CD4-positive, alpha-beta T cell treated with Interleukin-15 for 4 hours (primary cell): ENCODE measurements around the gene ERBB4.

ENCODE experiments used
- DNase-seq: peaks from one replicate; pipeline ENCODE4 v3.0.0-alpha.2; 2020; ENCODE audit warnings: low spot score

Gene ERBB4

DNA sequence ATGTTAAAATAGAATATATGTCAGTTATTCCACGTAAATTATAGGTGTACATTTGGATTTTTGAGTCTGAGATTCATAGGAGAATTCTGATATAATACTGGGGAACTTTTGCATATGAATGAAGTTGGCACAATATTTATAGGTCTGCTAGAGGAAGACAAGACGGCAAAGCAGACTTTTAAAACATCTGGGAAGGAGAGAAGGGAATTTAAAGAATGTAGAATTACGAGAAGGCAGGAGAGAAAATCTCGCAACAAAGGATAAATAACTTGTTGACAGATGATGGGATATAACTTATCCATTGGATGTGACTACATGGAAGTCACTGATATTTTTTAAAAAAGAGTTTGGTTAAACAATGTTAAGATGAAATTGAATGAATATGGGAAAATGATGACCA lies 615.6 kb downstream of the ERBB4 start:
- DNase-seq, result no peak

DNA sequence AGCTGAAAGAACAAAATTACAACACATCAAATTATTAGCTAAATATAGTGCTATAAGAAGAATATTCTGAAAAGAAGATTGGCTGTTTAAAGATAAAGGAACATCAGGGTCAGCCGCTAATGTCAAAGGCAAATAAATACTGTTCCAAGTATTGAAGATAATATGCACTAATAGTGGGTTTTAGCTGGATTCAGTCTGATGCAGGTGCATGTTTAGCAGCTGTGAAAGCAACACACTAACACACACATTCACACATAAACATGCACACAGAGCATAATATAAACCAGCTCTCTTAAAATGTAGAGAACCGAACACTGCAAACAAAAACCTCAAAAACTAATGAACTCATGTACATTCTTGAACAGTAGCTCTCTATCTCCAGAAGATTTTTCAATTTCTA lies 634.6 kb downstream of the ERBB4 start:
- no peak for DNase-seq

DNA sequence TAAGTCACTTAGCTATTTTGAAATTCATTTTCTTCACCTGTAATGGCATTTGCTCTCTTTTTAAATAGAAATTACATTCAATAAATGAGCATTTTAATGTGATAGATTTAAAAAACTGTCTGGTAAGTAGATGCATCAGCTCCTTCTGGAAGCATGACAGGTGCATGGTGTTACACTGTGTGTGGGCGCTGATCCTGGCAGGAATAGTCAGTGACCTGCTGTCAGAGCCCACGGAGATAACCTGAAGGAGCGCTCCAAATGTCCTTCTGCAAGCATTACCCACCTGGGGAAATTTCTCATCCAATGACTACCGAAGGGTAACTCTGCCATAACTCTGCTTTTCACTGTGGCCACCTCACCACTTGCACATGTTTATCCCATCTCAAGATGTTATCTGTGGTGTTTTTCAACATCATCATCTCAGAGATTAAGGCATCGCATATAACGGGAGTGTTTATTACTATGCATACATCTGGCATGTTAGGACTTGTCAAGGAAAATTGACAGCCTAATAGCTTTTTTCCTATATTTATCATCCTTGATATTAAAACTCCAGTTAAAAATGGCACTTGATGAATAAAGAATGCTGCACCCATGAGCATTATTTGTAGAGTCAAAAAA lies 637.3 kb downstream of the ERBB4 start:
- DNase-seq, result no peak

DNA sequence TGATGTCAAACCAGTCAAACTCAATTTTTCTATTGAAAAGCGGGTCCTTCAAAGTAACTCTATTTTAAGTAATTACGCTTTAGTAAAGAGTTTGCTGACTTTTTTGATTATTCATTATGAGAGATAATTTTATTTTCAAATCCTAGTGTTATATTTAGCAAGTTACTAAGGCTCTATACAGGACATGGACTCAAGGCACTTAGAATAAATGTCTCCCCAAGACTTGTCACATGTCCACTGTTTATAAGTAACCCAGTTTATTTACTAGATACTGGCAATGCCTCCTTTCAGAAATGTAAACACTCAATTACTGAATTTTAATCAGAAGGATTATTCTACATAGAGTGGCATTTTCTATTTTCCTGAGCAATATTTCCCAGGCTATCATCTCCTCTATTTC lies 638.1 kb downstream of the ERBB4 start:
- no peak for DNase-seq

DNA sequence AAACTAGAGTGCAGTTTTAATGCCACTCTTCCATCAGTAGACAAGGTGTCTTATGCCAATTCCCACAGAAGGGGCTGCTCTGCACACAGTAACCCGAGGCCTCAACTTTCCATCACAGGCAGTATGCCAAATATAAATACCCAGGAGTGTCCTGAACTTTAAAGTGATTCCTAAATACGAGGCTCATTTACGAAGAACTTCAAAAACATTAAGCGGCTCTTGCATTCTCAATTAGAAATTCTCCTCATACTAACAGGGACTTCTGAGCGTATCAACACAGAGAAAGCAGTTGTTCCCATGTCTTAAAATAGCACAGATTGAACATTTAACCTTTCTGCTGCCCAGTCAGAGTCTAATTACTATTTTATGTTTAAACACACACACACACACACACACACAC lies 638.6 kb downstream of the ERBB4 start:
- DNase-seq, result no peak

DNA sequence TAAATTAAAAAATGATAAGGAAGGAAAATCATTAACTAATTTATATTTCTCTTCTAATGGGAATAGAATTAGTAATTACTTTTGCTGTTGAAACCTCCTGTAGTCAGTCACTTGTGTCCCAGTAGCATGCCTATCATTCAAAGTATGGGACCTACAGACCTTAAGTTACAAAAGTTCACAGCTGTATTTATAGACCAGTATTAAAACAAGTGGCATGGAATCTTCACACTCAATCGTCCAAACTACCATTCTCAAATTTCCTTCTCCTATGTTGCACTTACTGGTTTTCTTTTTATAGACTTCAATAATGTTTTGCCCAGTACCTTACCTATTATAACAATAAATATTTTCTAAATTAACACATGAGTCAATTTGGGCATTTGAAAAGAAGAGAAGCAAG lies 639.9 kb downstream of the ERBB4 start:
- no peak for DNase-seq

DNA sequence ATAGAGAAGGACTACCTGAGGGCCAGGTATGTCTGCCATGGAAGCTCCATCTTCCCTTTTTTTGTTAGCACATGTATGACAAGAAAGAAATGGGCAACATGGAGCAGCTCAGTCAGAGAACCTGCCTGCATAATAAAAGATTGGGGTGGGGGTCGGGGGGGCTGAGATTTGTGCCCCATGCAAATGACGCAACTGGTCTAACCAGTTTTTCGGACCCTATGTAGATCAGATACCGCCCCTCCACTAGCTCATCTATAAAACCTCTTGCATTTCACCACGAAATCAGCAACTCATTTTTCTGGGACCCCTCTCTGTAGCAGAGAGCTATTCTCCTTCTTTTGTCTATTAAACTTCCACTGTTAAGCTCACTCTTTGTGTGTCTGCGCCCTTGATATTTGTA lies 657.2 kb downstream of the ERBB4 start:
- no peak for DNase-seq

DNA sequence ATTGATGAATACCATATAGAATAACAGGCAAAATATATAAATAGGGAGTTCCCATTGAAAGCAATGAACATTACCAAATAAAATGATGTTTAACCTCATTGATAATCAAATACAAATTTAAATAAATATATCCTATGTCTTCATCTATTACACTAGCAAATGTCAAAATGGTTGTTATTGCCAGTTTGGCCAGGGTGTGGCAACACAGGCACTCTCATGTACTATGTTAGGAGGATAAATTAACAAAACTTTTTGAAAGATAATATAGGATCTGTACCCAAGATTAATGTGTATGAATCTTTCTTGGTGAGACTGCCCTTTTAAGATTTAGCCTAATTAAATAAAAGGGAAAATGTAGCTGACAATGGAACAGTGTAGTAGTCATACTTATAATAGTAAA lies 659.3 kb downstream of the ERBB4 start:
- DNase-seq, result no peak

DNA sequence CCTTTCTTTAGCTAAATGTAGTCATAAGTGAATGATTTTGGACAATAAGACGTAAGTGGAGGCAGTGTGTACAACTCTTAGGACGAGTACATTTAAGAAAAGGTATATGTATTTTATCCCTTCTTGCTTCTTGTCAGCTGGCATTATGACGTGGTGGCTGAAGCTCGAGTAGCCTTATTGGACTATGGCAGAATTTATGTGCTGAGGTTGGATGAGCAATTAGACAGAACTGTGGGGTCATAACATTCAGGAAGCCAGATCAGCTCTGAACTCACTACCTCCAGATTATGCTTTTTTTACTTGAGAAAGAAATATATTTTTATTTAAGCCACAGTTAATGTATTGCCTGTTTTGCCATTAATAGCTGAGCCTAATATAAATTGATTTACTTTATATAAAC lies 661.5 kb downstream of the ERBB4 start:
- no peak for DNase-seq

DNA sequence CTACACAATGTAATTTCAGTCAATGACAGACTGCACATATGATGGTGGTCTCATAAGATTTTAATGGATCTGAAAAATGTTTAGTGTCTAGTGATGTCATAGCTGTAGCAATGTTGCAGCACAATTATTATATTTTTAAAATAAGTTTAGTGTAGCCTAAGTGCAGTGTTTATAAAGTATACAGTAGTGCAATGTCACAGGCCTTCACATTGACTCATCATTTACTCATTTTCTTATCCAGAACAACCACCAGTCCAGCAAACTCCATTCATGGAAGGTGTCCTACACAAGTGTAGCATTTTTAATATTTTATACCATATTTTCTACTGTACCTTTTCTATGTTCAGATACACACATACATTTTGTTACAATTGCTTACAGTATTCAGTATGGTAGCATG lies 663.1 kb downstream of the ERBB4 start:
- DNase-seq, result no peak

DNA sequence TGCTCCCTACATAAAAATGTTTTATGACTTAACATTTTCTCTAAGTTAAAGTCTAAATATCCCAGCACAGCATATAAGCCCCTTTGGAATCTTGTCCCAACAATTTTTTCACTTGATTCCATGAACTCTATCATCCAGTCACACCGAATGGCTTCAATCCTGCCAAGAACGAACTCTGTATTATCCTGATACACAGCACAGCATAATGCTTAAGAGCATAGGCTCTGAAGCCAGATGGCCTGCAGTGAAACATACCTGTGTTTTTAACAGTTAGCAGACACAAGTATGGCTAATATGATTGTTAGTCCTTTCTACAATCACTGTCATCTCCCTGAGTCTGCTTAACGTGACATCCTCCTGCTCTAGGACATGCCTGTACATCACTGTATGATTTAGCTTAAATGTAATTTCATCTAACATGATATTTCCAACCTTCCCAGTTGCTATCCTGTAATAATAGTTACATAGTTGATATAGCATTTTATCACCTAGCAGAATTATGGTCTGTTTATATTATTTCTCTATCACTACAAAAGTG lies 669.5 kb downstream of the ERBB4 start:
- no peak for DNase-seq

DNA sequence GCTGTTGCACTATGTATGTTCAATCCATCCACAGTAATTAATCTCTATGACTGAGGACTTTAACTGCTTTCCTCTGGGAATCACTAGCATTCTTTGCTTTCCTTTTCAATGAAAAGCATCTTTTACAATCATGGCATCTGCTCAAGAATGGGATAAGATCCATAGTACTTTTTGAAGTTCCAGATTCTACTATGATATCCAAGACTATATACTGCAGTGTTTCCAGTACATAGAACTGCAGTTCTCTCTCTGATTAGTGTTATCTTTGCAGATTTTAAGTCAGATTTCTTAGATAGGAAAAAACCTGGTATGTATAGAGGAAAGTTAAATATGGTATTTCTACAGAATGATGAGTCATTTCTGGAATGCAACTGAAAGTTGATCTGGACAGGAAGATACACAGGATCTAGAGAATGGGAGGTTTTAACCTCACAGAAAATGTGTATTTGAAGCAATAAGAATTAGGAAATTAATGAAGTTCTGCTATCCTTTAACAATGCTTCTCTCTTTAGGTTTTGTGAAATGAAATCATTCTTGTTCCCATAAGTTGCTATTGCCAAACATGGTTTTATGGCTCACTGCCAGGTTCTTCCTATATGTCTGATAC lies 670.7 kb downstream of the ERBB4 start:
- DNase-seq, result no peak

DNA sequence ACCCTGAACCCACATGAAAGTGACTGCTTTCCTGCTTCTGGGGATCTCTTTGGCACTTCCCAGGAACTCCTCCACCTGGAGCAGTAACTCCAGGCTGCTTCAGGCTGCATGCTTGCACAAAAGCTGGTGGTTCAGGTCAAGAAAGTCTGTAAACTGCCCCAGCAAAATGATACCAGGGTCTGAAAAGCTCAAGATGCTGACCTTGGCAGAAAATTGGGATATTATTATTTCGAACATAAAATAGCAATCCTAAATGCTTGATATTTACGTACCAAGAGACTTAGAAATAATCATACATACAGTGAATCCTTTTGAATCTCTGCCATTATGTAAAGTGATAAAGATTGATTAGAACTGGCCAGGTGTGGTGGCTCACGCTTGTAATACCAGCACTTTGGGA lies 674.3 kb downstream of the ERBB4 start:
- DNase-seq, result no peak

DNA sequence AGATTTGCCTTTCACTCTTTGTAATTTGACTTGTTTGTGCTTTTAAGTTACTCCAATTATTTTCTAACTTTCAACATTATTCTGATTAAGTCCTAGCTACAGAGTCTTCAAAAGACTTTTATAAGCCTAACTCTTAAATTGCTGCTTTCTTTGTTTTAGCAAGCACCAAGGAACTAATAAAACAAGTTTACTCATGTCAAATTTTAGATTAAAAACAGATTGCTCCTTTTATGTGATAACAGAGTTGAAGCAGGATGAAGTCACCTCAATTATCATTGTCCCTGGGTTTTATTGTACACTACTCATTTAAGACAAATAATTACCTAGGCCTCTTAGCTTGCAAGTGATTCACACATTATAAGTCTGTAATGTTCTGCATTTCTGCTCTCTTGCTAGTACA lies 678.4 kb downstream of the ERBB4 start:
- DNase-seq, result no peak

DNA sequence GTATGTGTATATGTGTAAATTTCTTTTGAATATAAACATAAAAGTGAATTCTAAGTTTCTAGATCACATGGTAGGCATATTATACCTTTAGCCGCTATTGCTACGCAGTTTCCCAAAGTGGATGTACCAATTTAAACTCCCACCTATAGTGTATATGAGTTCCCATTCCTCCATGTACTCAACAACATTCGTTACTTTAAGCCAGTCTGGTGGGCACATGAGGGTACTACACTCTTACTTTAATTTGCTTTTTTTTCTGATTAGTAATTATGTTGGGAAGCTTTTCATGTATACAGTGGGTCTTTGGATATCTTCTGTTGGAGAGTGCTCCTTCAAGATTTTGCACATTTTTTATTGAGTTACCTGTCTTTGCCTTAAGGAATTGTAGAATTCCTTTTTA lies 683.8 kb downstream of the ERBB4 start:
- DNase-seq, result no peak

DNA sequence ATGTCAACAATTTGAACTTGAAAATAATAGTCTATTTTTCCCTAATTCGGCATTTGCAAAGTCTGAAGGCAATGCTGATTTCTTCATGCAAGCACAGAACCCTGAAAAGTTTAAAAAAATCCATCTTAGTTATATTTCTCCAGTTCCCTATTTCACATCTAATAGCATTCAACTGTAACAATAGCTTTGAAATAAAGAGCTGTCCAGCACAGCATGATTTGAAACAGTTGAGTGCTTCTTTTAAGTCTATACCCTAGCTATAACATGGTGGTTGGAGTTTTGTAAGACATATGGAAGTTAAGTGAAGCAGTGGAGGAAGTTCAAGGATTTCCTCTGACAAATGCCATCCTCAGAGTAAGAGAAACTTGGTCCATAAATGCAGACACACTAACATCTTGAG lies 691.9 kb downstream of the ERBB4 start:
- DNase-seq, result no peak

DNA sequence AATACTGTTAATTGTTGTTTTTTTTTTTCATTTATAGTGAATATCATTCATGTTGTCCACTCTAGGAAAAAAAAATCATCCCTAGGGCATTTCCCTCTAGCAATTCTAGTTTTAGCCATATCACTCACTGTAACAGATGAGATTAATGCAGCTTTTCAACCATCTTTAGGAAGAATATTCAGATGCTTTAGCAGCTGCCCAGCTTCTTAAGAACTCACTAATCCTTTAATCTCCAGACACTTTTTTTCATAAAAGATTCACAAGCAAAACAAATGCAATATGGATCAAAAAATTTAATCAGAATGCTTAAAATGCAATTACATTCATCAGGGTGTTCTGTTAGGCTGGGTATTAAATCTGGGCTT lies 692.6 kb downstream of the ERBB4 start:
- DNase-seq, result no peak

DNA sequence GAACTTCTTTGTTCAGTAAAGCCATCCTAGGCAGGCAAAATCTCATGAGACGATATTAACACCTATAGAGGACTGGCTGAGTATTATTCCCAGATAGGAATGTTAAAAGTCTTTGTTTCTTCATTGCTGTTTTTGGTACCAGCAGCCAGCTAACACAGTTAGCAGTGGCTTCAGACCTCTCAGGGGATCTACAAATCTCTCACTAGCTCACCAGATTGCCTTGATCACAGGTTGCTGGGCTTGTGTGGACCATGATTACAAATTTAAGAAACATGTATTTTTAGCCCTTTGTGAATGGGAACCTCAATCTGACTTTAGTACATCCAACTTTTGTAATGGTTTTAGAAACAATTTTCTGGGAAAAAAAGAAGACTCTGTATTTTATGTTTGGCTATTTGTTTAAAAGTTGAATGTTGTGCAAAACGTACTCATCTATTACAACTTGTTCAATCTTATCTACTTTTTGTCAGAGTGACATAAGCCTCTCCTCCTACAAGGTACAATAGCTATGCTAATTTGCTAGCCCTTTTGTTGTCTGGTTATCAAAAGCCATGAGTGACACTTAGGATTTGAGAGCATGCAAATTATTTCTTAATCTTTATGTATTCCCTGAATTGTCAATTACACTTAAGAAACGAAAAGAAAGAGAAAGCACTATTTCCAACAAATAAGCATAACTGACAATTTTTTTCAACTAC lies 693.1 kb downstream of the ERBB4 start:
- no peak for DNase-seq

DNA sequence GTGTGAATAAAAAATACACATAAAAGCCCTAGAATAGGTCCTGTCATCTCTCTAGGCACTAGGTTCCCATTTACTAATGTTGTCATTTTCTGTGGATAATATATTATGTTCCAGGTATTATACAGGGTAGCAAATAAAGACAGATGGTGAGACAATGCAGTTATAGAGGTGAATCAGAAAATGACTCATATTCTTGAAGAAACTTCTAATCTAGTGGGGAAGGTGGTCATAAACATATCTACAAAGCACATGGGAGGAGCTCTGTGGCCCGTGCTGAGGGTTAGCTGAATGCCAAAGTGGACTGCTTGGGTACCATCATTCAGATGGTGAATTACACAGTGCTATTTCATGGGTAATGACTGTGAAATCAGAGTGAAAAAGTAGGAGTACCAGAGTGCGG lies 700.9 kb downstream of the ERBB4 start:
- no peak for DNase-seq

DNA sequence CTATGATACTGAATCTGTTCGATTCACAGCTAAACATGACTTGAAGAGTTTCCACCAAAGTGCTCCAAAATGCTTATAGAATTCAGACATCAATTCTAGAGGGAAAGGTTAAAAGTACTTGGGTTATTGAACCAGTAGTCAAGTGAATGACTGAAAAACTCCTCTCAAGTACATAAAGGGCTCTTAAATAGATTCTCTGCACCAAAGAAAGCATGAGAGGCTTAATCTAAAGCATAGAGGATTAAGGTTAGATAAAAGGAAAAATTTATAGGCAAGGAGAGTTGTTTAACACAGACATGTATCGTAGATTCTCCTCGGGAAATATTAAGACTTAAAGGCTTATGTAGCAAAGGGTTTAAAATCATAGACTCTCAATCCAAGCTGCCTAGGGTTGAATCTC lies 701.4 kb downstream of the ERBB4 start:
- no peak for DNase-seq

DNA sequence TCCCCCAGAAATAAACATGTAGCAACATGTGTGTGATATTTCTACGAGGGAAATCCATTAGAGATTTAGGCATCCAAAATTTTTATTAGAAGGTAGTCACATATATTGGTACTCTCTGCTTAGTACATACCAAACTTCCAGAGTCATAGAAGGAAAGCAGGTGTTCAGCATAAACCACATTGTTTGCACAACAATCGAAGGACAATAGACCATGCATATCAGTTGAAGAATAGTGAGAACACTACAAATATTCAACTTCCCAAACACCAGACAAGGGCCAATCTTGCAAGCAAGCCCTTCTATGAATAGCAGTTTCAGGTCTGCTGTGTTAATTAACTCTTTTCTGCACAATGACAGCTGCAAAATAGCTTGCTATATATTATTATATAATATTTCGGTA lies 702.2 kb downstream of the ERBB4 start:
- DNase-seq, result no peak

DNA sequence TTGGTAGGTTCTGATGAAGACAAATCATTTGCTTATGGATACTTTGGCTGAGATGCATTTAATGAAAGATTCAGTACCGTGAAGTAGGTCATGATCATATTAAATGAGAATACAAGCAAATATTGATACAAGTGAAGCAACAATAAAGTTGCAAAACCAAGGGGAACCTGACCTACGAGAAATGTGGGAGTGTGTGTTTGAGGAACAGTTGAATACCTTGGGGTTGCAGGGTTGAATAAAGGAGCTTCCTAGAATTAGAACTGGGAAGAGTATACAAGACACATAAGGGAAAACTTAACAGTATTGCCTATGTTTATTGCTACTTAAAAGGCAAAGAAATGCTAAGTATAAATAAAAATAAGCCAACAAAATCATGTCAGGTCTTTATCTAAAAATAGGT lies 702.9 kb downstream of the ERBB4 start:
- no peak for DNase-seq

DNA sequence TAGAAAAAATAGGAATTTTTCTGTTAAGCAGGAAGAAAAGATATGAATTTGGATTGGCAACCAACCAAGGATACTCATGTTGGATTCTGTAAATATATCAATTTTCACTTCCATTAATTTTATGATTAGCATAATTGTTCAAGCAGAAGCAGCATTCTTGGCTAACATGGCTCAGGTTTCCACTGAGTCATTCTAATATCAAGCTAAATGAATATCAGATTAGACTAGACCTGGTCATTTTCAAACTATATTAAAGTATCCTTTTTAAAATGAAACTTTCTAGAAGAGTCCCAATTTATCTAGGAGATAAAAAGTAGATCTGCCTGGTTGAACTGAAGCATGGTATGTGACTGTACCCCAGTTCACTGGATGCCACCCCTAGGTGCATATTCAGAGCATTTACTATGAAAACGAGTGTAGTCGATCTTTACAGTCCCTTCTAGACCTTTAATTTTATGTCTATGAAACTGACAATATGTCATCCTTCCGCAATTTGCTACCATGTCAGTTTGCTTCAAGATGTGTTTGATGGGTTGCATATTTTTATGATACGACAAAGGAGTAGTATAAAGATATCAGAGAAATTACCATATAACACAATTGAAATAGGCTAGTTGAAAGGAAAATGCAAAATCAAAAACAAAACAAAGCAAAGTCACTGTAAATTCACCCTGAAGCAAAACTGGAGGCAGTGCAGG lies 704.9 kb downstream of the ERBB4 start:
- DNase-seq, result no peak
